Measurements from ENCODE around the gene FAM72D. TPM values are rescaled to one million over a fixed set of nuclear protein-coding genes. Genes with fewer than 3 reads are reported as not detected.
"Not testable (repeated sequence)": the region's sequence is repeated elsewhere in the genome, so short reads cannot be mapped to it uniquely, and the experiment has no call there.

The FAM72D gene
- total RNA-seq, 1 donor from 2014 or later = 0.43 TPM

- H3K36me3 ChIP-seq; H3K27me3 ChIP-seq; H3K4me3 ChIP-seq; H3K9me3 ChIP-seq; H3K27ac ChIP-seq; ATAC-seq; H3K4me1 ChIP-seq; DNase-seq; intact Hi-C loops (cut with DNase I): not testable (repeated sequence)
Measured at GRCh38 chr1:145076877-145077276, 18.9 kb upstream of the FAM72D start.

- H3K4me3 ChIP-seq; intact Hi-C loops (cut with DNase I); H3K27me3 ChIP-seq; DNase-seq; H3K4me1 ChIP-seq; H3K9me3 ChIP-seq; H3K36me3 ChIP-seq; H3K27ac ChIP-seq: not testable (repeated sequence)
- ATAC-seq = peak; percentile 79
Measured at GRCh38 chr1:145077872-145078786, 17.6 kb upstream of the FAM72D start.

GRCh38 chr1:145078787-145079370, 16.9 kb upstream of the FAM72D start:
- H3K27me3 ChIP-seq; H3K9me3 ChIP-seq; H3K36me3 ChIP-seq; intact Hi-C loops (cut with DNase I); ATAC-seq; DNase-seq; H3K4me3 ChIP-seq; H3K27ac ChIP-seq; H3K4me1 ChIP-seq: not testable (repeated sequence)

- H3K9me3 ChIP-seq; H3K36me3 ChIP-seq; H3K27me3 ChIP-seq; H3K4me3 ChIP-seq; H3K4me1 ChIP-seq; intact Hi-C loops (cut with DNase I); H3K27ac ChIP-seq; DNase-seq: not testable (repeated sequence)
- ATAC-seq = peak; percentile 80
Measured at GRCh38 chr1:145079737-145080136, 16.0 kb upstream of the FAM72D start.

- H3K27me3 ChIP-seq; H3K27ac ChIP-seq; H3K9me3 ChIP-seq; DNase-seq; H3K4me3 ChIP-seq; H3K4me1 ChIP-seq; ATAC-seq; intact Hi-C loops (cut with DNase I); H3K36me3 ChIP-seq: not testable (repeated sequence)
Measured at GRCh38 chr1:145080193-145080592, 15.6 kb upstream of the FAM72D start.

GRCh38 chr1:145082483-145083255, 13.1 kb upstream of the FAM72D start:
- H3K36me3 ChIP-seq; H3K27ac ChIP-seq; H3K9me3 ChIP-seq; ATAC-seq; DNase-seq; intact Hi-C loops (cut with DNase I); H3K27me3 ChIP-seq; H3K4me3 ChIP-seq; H3K4me1 ChIP-seq: not testable (repeated sequence)

- not testable (repeated sequence) for ATAC-seq
- peak overlapping the region; percentile 58 for H3K27ac ChIP-seq
Measured at GRCh38 chr1:145093517-145094149, 2.1 kb upstream of the FAM72D start.

GRCh38 chr1:145094655-145095211, 1.0 kb upstream of the FAM72D start:
- H3K36me3 ChIP-seq; H3K27me3 ChIP-seq; H3K9me3 ChIP-seq; H3K4me1 ChIP-seq; intact Hi-C loops (cut with DNase I); H3K27ac ChIP-seq: not testable (repeated sequence)
- DNase-seq (peak; percentile 61), ATAC-seq (peak; percentile 45)
- peak overlapping the region; percentile 48 for H3K4me3 ChIP-seq

More at GRCh38 chr1:145093517-145094149, 2.1 kb upstream of the FAM72D start:
- H3K4me3 ChIP-seq = peak overlapping the region; percentile 51
- H3K36me3 ChIP-seq; H3K4me1 ChIP-seq; intact Hi-C loops (cut with DNase I); H3K27me3 ChIP-seq; H3K9me3 ChIP-seq: not testable (repeated sequence)
- peak; percentile 77 for DNase-seq

- H3K4me3 ChIP-seq; H3K27ac ChIP-seq; H3K4me1 ChIP-seq; intact Hi-C loops (cut with DNase I); ATAC-seq; H3K36me3 ChIP-seq; H3K27me3 ChIP-seq; H3K9me3 ChIP-seq; DNase-seq: not testable (repeated sequence)
Measured at GRCh38 chr1:145101725-145102124, 6.0 kb downstream of the FAM72D start.

GRCh38 chr1:145103294-145103693, 7.5 kb downstream of the FAM72D start:
- ATAC-seq; H3K4me3 ChIP-seq; H3K27me3 ChIP-seq; H3K27ac ChIP-seq; H3K36me3 ChIP-seq; DNase-seq; intact Hi-C loops (cut with DNase I); H3K4me1 ChIP-seq; H3K9me3 ChIP-seq: not testable (repeated sequence)

GRCh38 chr1:145111674-145112073, 15.9 kb downstream of the FAM72D start:
- H3K9me3 ChIP-seq; H3K4me3 ChIP-seq; H3K36me3 ChIP-seq; H3K27ac ChIP-seq; H3K27me3 ChIP-seq; H3K4me1 ChIP-seq; DNase-seq; ATAC-seq; intact Hi-C loops (cut with DNase I): not testable (repeated sequence)

GRCh38 chr1:145112703-145113102, 16.9 kb downstream of the FAM72D start:
- H3K9me3 ChIP-seq; H3K27ac ChIP-seq; intact Hi-C loops (cut with DNase I); H3K27me3 ChIP-seq; H3K4me3 ChIP-seq; H3K36me3 ChIP-seq; ATAC-seq; DNase-seq; H3K4me1 ChIP-seq: not testable (repeated sequence)

GRCh38 chr1:145114560-145115057, 18.8 kb downstream of the FAM72D start:
- H3K9me3 ChIP-seq; H3K4me3 ChIP-seq; H3K36me3 ChIP-seq; H3K4me1 ChIP-seq; H3K27ac ChIP-seq; H3K27me3 ChIP-seq; DNase-seq; intact Hi-C loops (cut with DNase I): not testable (repeated sequence)
- ATAC-seq = peak; percentile 57
